ENCODE data around the gene CDCA4.

The CDCA4 gene

DNA sequence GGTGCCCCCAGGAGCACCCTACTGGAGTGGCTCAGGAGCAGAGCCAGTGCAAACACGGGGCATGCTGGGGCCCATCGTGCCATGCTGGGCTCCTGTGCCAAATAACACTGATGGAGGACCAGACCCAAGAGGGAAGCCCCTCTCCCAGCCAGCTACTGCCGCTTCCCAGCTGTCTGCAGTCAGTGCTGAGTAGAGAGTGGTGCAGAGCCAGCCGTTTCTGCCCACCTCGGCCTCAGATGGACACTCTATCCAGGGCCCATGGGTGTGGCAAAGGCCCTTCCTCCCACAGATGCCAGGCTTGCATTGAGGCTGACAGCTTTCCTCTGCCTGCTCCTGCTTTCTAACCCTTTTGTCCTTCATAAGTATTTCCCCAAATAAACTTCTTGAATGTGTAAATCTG, 22.1 kb downstream of the CDCA4 start:
- H3K36me3 ChIP-seq (ENCODE audit: control insufficient read depth, insufficient read depth, low read length) = no peaks in the 10 kb centered on the region
- H3K9me3 ChIP-seq (ENCODE audit: control insufficient read depth, low read length) = no peaks in the 10 kb centered on the region
- no peak overlapping the region for H3K4me3 ChIP-seq (ENCODE audit: low read depth, low read length)
- H3K9ac ChIP-seq = no peak overlapping the region
- TF ChIP-seq, protein P1, sequence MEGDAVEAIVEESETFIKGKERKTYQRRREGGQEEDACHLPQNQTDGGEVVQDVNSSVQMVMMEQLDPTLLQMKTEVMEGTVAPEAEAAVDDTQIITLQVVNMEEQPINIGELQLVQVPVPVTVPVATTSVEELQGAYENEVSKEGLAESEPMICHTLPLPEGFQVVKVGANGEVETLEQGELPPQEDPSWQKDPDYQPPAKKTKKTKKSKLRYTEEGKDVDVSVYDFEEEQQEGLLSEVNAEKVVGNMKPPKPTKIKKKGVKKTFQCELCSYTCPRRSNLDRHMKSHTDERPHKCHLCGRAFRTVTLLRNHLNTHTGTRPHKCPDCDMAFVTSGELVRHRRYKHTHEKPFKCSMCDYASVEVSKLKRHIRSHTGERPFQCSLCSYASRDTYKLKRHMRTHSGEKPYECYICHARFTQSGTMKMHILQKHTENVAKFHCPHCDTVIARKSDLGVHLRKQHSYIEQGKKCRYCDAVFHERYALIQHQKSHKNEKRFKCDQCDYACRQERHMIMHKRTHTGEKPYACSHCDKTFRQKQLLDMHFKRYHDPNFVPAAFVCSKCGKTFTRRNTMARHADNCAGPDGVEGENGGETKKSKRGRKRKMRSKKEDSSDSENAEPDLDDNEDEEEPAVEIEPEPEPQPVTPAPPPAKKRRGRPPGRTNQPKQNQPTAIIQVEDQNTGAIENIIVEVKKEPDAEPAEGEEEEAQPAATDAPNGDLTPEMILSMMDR (IDR thresholded peaks at IDR 0.05) = no peak
- no peaks in the 10 kb centered on the region for H3K79me2 ChIP-seq
- H2AFZ ChIP-seq = no peak overlapping the region
- no peaks in the 10 kb centered on the region for H3K27me3 ChIP-seq (ENCODE audit: control insufficient read depth, insufficient read depth, low read length)
- H3K4me1 ChIP-seq = no peaks in the 10 kb centered on the region
- H3K27ac ChIP-seq = no peak overlapping the region
- no peak overlapping the region for H3K4me2 ChIP-seq (ENCODE audit: low read length)

DNA sequence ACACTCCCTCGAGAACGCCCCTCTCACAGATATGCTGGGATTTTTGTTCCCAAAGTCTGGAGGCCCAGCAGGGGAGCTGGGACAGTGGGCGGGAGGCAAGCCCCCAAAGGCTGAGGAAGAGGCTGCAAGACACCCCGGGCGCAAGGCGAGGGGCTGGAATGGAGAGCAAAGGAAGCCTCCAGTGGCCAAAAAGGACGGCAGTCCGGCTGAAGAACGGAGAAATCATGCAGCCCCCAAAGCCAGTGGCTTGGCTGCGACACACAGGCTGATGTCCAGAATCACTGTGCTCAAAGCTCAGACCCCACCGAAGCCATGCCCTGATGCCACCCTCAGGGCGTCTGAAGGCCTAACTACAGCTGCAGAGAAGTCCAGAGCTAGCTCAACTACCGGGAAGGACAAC, 24.4 kb downstream of the CDCA4 start:
- no peak overlapping the region for H3K4me3 ChIP-seq (ENCODE audit: low read depth, low read length)
- H2AFZ ChIP-seq = no peak overlapping the region
- no peaks in the 10 kb centered on the region for H3K27me3 ChIP-seq (ENCODE audit: control insufficient read depth, insufficient read depth, low read length)
- H3K79me2 ChIP-seq = no peaks in the 10 kb centered on the region
- no peaks in the 10 kb centered on the region for H3K9me3 ChIP-seq (ENCODE audit: control insufficient read depth, low read length)
- TF ChIP-seq, protein P1 (IDR thresholded peaks at IDR 0.05) = no peak
- H3K27ac ChIP-seq = no peak overlapping the region
- no peak overlapping the region for H3K9ac ChIP-seq
- H3K4me2 ChIP-seq (ENCODE audit: low read length) = no peak overlapping the region
- H3K4me1 ChIP-seq = no peaks in the 10 kb centered on the region
- no peaks in the 10 kb centered on the region for H3K36me3 ChIP-seq (ENCODE audit: control insufficient read depth, insufficient read depth, low read length)

DNA sequence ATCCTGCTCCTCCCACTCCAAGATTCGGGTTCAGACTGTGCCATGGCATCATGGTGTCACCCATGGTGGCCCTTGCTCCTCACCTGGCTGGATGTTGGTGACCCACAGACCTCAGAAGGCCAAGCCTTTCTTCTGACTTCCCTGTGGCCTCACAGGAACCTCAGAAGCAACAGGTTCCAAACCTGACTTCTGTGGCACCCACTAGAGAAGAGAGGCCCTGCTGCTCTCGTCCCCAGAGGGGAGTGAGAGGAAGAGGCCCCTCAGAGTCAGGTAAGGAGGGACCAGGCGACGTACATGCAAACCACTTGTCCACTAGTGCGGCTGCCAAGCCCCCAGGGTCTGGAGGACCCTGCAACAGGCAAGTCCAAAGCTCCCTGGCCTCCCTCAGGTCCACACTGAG, 24.9 kb downstream of the CDCA4 start:
- TF ChIP-seq, protein P1 (IDR thresholded peaks at IDR 0.05) = no peak
- no peaks in the 10 kb centered on the region for H3K27me3 ChIP-seq (ENCODE audit: control insufficient read depth, insufficient read depth, low read length)
- no peaks in the 10 kb centered on the region for H3K9me3 ChIP-seq (ENCODE audit: control insufficient read depth, low read length)
- no peak overlapping the region for H2AFZ ChIP-seq
- H3K79me2 ChIP-seq = no peaks in the 10 kb centered on the region
- H3K36me3 ChIP-seq (ENCODE audit: control insufficient read depth, insufficient read depth, low read length) = no peaks in the 10 kb centered on the region
- no peak overlapping the region for H3K9ac ChIP-seq
- no peak overlapping the region for H3K4me3 ChIP-seq (ENCODE audit: low read depth, low read length)
- no peaks in the 10 kb centered on the region for H3K4me1 ChIP-seq
- no peak overlapping the region for H3K27ac ChIP-seq
- H3K4me2 ChIP-seq (ENCODE audit: low read length) = no peak overlapping the region

DNA sequence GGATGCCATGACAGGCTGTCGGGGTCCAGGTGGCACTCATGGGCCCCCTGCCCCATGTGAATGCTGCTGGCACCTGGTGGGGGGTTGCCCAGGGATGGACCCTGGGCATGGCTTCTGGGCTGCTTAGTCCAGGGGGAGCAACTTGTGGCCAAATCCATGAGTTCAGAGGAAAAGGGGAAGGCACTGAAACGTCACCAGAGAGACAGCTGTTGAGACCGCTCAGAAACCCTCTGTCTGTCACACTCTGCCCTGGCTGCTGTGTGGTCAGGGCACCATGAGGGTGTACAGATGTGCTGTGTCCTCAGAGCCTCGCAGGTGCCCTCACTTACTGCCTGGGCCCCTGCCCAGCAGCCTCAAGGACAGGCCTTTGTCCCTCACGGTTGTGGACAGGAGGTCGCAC, 25.9 kb downstream of the CDCA4 start:
- Histone ChIP-seq H3K27me3 (ENCODE audit: control insufficient read depth, insufficient read depth, low read length) (no peaks in the 10 kb centered on the region), H3K36me3 (ENCODE audit: control insufficient read depth, insufficient read depth, low read length) (no peaks in the 10 kb centered on the region), H3K79me2 (no peaks in the 10 kb centered on the region), H2AFZ (no peak overlapping the region), H3K4me3 (ENCODE audit: low read depth, low read length) (no peak overlapping the region), H3K27ac (no peak overlapping the region), H3K9ac (no peak overlapping the region), H3K4me1 (no peaks in the 10 kb centered on the region), H3K4me2 (ENCODE audit: low read length) (no peak overlapping the region), H3K9me3 (ENCODE audit: control insufficient read depth, low read length) (no peaks in the 10 kb centered on the region)
- TF ChIP-seq, protein P1 (IDR thresholded peaks at IDR 0.05) = no peak

DNA sequence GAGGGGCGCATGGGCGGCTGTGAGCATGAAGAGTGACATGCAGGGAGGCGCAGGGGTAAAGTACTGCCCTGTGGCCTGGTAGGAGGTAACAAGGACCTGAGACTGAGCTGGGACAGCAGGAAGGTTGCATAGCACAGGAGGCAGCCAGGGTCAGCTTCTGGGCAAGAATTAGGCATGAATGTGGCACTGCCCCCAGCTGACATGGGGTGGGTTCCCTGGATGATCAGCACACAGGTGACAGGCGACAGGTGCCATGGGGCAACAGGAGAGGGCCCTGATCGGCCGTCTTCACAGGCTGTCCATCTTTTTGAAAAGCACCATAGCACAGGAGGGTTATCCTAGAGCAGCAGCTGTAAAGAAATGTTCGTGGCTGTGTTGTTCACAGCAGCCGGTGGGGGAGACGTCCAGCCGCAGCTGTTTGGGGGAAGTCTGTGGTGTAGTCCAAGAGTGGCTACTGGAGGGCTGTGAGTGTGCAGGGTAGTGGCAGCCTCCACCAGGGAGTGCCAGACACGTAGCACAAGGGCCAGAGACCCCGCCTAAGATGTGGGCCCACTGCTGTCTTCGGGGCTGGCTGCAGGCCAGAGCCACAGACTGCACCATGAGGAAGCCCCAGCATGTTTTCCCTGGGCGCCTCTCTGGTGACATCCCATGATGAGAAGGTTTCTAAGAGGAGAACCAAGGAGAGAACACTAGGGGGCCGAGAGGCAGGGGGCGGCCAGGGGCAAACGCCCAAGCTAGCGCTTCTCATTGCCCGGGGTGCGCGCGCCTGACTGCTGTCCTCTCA, 26.9 kb downstream of the CDCA4 start:
- Histone ChIP-seq H3K27ac (no peak overlapping the region), H3K27me3 (ENCODE audit: control insufficient read depth, insufficient read depth, low read length) (no peaks in the 10 kb centered on the region), H3K4me3 (ENCODE audit: low read depth, low read length) (no peak overlapping the region), H3K9me3 (ENCODE audit: control insufficient read depth, low read length) (no peaks in the 10 kb centered on the region), H3K4me2 (ENCODE audit: low read length) (no peak overlapping the region), H3K9ac (no peak overlapping the region), H2AFZ (no peak overlapping the region), H3K79me2 (no peaks in the 10 kb centered on the region), H3K36me3 (ENCODE audit: control insufficient read depth, insufficient read depth, low read length) (no peaks in the 10 kb centered on the region), H3K4me1 (no peaks in the 10 kb centered on the region)
- TF ChIP-seq, protein P1 (IDR thresholded peaks at IDR 0.05) = no peak

Data from parathyroid adenoma (tissue), 2 donors.